Right lobe of liver (tissue), 4 donors: Measurements from ENCODE around the gene ZBTB14.

Experiments
- CTCF ChIP-seq, 4 donors: fragments of 200-600 bp in 3 of 4; fragments of 450-650 bp in 1 of 4; IDR thresholded peaks; one replicate each; pipeline versions ENCODE4 v1.5.1 to v1.8.0; 2016 to 2022; ENCODE audit warnings: antibody characterized with exemption in 4 of 4, mild to moderate bottlenecking in 2 of 4
- POLR2A ChIP-seq: fragments of 450-650 bp; IDR thresholded peaks from one replicate; pipeline ENCODE4 v1.6.1; 2017; ENCODE audit warnings: antibody characterized with exemption, mild to moderate bottlenecking
- donor health status: DM: no; HTN: no; CAD: no.
- donor health status: DM: no; HTN: no; CAD: no.
- donor health status: DM: no; HTN: yes; CAD: no.

DNA sequence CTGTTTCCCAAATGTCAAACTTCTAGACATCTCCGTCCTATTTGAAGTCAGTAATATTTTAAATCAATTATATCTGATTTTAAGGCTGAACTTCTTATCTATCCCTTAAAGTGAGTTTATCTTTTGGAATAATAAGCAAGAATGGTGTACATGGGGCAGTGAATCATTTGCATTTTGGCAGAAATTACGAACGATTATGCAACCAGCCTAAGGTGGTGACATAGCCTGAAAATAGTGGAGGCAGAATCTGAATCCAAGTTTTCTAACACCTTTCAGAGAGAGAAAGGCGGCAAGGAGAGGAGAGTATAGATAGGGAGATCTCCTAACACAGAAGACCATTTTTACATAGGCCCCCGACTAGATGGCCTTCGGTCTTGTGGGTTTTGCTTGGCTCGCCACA lies 10.7 kb downstream of the ZBTB14 start:
- TF ChIP-seq POLR2A (no peak), CTCF (IDR thresholded peaks at IDR 0.05) (no peak)
